H1 (cell line): ENCODE measurements around the gene PSMC3. TPM values are rescaled to one million over a fixed set of nuclear protein-coding genes. Genes with fewer than 3 reads are reported as not detected.

Experiments used
- CBX5 ChIP-seq: fragments of 300-800, 300-1000 bp; sonication (generic); IDR thresholded peaks from 2 replicates; pipeline ENCODE4 v1.7.1; 2016; ENCODE audit warnings: antibody characterized with exemption, low read length, low read depth
- HDAC6 ChIP-seq: IDR thresholded peaks from one replicate; pipeline ENCODE4 v1.7.1; 2012; ENCODE audit warnings: low read depth, mild to moderate bottlenecking, inconsistent platforms, low read length, moderate library complexity
- POLR2A ChIP-seq, 2 experiments: IDR thresholded peaks; 1 replicate in 1 of 2; 2 replicates in 1 of 2; pipeline ENCODE4 v1.6.1; 2011; ENCODE audit warnings: low read depth in 2 of 2, low read length in 2 of 2, mild to moderate bottlenecking in 2 of 2; ENCODE audit errors: control extremely low read depth in 1 of 2
- SP2 ChIP-seq: IDR thresholded peaks from 2 replicates; pipeline ENCODE4 v1.6.1; 2012; ENCODE audit warnings: mild to moderate bottlenecking, low read length, inconsistent platforms
- polyA plus RNA-seq, 7 experiments: library from polyadenylated mRNA; depleted of rRNA in 3 of 7; stranded (reverse) in 5 of 7; unstranded in 2 of 7; fragments of >200 nt in 5 of 7; fragments of 200-250 nt in 2 of 7; gene quantifications; 1 replicate in 5 of 7; 2 replicates in 1 of 7; 4 replicates in 1 of 7; pipeline versions ENCODE4 v1.2.1 to v1.2.3, GENCODE V29; 2011 to 2013; ENCODE audit warnings: missing spikeins in 2 of 7, mixed read lengths in 2 of 7
- total RNA-seq: library from RNA; stranded (reverse); fragmentation: NEBNext Ultra II Directional; extraction: Animal tissue kit (Norgen Biotek cat#: 25700); gene quantifications from 2 replicates; pipeline ENCODE4 v1.2.1, GENCODE V29; 2021
- TF ChIP-seq, protein P1 (sequence below): IDR thresholded peaks from 2 replicates; pipeline ENCODE4 v1.6.1; 2012; ENCODE audit warnings: low read length, inconsistent platforms

The PSMC3 gene
- total and polyA plus RNA-seq, 2 of the 8 experiments (the other 6 are each of a cell fraction or from before 2014, with no cell fraction given): 105 to 160 TPM

DNA sequence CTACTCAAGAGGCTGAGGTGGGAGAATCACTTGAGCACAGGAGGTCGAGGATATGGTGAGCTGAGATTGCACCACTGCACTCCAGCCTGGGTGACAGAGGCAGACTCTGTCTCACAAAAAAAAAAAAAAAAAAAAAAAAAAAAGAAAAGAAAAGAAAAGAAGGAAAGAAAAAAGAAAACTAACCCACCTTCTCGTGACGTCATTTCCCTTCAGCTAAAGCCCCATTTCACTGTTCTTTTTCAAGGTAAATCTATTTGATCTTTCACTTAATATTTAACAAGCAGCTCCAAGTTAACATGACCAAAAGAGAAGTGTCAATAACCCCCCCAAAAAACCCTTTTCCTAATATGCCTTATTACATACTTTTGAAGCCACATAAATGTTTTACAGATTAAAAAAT lies 17.6 kb upstream of the PSMC3 start (continued):
- no peak for TF ChIP-seq HDAC6
- TF ChIP-seq SP2: no peak
- TF ChIP-seq POLR2A (IDR thresholded peaks at IDR 0.05; ENCODE audit: control extremely low read depth in 1 of 2, low read depth in 2 of 2, low read length in 2 of 2): no peak
- TF ChIP-seq CBX5: no peak
- TF ChIP-seq, protein P1, sequence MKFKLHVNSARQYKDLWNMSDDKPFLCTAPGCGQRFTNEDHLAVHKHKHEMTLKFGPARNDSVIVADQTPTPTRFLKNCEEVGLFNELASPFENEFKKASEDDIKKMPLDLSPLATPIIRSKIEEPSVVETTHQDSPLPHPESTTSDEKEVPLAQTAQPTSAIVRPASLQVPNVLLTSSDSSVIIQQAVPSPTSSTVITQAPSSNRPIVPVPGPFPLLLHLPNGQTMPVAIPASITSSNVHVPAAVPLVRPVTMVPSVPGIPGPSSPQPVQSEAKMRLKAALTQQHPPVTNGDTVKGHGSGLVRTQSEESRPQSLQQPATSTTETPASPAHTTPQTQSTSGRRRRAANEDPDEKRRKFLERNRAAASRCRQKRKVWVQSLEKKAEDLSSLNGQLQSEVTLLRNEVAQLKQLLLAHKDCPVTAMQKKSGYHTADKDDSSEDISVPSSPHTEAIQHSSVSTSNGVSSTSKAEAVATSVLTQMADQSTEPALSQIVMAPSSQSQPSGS: no peak
